GM06990 (cell line): ENCODE data around the gene CBX5.

Experiments
- DNase-seq: peaks from one replicate; pipeline ENCODE4 v3.0.0-alpha.2; 2011; ENCODE audit not compliant: insufficient read length; ENCODE audit errors: extremely low read depth
- H3K27me3 ChIP-seq: replicated peaks from 2 replicates; pipeline ENCODE4 v1.6.0; 2011; ENCODE audit warnings: low read length; ENCODE audit not compliant: control insufficient read depth, insufficient read depth
- H3K36me3 ChIP-seq: 2 replicates; pipeline ENCODE4 v1.5.1; 2011; ENCODE audit warnings: low read length; ENCODE audit not compliant: control insufficient read depth, insufficient read depth
- H3K4me3 ChIP-seq: replicated peaks from 2 replicates; pipeline ENCODE4 v1.5.1; 2011; ENCODE audit warnings: low read depth, mild to moderate bottlenecking, control low read depth, low read length
- TF ChIP-seq, protein P1 (sequence below): IDR thresholded peaks from 2 replicates; pipeline ENCODE4 v1.5.1; 2011; ENCODE audit warnings: low read length, control low read depth, mild to moderate bottlenecking, inconsistent platforms; ENCODE audit not compliant: insufficient read depth, poor library complexity, severe bottlenecking

CBX5 gene

DNA sequence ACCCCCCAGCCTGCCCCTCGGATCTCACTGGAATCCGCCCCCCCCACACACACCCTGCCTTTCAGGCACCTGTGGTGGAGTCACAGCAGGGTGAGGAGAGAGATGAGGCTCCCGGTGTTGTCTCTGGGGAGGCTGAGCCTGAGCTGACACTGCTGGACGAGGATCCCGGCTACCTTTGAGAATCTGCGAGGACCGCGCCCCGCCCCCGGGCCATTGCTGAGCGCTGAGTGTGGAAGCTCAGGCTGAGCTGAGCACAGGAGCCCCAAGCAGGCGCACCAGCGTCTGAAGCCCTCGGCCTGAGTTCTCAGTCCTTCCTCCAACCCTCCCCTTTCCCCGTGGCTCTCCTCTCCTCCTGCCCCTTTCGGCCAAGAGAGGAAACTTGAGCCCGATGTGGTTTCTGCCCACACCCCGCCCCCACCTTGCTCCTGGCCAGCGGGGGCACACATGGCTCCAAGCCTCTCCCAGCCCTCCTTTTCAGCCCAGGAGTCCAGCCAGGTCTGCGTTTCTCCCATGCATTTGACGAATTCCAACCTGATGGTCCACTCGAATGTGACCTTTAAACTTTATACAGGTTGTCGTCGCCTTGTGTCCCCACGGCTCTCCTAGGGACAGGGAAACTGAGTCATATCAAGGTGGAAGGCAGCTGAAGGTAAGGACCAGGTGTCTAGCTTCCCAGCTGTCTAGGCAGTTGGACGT is 21.0 kb upstream of the CBX5 start, which contains the start of gene NFE2:
Gene NFE2, minus strand, starts transcription at position 284 of the 696 bp plus-strand sequence. CDS start 5,767 bp downstream, outside the sequence.
- no peak within 1 kb of the TSS for H3K4me3 ChIP-seq

DNA sequence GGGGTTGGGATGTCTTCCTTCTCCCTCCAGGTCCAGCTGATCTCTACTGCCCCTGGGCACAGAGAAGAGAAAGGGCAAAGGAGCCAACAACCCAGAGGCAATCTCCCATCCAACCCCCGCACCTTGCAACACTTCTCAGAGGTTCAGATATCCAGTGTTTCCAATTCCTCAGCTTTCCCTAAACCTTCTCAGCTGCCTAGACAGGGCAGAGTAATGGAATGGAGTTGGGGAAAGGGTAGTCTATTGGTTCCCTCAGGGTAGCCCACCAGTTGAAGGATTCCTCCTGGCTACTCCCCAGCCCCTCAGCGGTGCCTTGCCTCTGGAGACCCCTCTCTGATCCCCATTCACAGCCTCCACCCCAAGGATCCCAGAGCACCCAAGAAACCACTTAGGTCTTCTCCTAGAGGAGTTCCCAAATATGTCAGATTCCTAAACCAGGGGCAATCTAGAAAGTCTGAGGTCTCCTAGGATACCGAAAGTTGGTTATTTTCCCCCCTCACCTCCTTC is 20.4 kb upstream of the CBX5 start:
- H3K4me3 ChIP-seq, result no peak overlapping the region
- no peaks in the 10 kb centered on the region for H3K36me3 ChIP-seq
- TF ChIP-seq, protein P1, sequence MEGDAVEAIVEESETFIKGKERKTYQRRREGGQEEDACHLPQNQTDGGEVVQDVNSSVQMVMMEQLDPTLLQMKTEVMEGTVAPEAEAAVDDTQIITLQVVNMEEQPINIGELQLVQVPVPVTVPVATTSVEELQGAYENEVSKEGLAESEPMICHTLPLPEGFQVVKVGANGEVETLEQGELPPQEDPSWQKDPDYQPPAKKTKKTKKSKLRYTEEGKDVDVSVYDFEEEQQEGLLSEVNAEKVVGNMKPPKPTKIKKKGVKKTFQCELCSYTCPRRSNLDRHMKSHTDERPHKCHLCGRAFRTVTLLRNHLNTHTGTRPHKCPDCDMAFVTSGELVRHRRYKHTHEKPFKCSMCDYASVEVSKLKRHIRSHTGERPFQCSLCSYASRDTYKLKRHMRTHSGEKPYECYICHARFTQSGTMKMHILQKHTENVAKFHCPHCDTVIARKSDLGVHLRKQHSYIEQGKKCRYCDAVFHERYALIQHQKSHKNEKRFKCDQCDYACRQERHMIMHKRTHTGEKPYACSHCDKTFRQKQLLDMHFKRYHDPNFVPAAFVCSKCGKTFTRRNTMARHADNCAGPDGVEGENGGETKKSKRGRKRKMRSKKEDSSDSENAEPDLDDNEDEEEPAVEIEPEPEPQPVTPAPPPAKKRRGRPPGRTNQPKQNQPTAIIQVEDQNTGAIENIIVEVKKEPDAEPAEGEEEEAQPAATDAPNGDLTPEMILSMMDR, result no peak
- no peak for DNase-seq
- peaks cover 10% of the 10 kb centered on the region for H3K27me3 ChIP-seq

More for the DNA sequence above, 21.0 kb upstream of the CBX5 start, which contains the start of gene NFE2:
- no peaks in the 10 kb centered on the region for H3K36me3 ChIP-seq
- TF ChIP-seq, protein P1, result no peak
- peaks cover 10% of the 10 kb centered on the region for H3K27me3 ChIP-seq
- no peak for DNase-seq

DNA sequence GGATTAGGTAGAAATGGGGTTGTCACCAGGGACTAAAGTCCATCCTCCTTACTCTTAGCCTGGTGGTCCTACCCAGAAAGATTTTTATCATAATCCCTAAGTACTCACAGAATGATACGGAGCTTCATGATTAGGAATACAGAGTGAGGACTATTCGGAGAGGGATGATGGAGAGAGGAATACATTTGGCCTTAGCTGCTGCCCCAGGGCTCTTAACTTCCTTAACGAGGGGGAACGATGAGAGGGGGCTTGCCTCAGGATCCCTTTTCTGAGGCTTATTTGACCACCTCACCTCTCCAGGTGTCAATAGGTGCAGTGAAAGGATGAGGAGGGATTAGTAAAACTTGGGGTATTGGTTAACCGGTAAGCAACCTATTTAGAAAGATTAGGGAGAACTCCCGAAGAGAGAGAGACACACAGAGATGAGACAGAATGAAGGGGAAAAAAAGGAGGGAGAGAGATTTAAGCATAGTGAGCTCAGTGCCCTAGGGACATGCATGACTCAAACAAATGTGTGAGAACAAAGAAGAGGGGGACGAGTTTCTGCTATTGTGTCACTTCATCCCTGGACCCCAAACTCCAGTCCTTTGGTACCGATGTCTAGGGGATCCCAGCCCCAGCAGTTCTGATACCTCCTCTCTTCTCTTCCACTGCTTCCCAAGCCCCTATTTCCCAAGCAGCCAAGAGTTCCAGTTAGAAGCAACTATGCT is 19.7 kb upstream of the CBX5 start:
- Histone ChIP-seq H3K36me3 (no peaks in the 10 kb centered on the region), H3K27me3 (peaks cover 10% of the 10 kb centered on the region), H3K4me3 (no peak overlapping the region)
- no peak for DNase-seq
- TF ChIP-seq, protein P1, result no peak

DNA sequence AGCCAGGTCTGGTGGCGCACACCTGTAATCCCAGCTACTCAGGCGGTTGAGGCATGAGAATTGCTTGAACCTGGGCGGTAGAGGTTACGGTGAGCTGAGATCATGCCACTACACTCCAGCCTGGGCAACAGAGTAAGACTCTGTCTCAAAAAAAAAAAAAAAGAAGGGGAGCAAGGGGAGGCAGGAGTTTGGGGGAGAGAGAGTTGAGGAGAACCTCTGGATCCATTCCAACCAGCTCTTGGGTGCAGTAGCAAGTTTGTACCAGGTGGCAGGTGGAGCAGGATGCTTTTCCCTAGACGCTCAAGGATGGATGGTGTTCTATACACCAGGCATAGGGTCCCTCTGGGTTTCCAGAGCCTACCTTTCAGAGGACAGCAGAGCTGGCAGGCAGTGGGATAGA is 19.0 kb upstream of the CBX5 start:
- Histone ChIP-seq H3K36me3 (no peaks in the 10 kb centered on the region), H3K27me3 (peaks cover 10% of the 10 kb centered on the region), H3K4me3 (no peak overlapping the region)
- TF ChIP-seq, protein P1, result no peak
- no peak for DNase-seq

DNA sequence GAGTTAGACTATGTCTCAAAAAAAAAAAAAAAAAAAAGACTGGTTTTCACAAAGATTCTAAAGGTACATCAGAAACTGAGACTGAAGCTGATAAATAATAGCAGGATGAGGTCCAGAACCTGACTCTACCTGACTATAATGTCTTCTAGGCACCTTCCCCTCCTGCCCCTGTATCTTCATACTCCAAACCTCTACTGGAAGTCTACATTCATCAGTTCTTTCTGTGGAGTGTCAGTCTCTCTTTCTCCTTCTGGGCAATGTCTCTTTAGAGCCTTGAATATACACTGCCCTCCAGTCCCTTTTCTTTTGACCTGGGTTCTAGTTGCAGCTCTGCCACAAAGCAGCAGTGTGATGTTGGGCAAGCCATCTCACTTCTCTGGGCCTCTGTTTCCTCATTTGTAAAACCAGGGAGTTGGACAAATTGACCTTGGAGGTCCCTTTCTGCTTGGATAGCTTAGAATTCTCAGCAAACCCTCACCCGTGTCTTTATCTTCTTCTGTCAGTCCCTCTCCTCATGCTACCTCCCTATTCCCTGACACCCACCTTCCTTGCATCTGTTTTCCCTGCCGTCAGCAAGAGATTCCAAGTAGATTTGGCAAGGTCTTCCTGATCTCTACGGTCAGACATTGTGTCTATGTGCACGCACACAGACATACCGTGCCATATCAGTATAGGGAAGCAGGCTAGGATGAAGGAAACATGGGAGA is 16.6 kb upstream of the CBX5 start:
- no peak for DNase-seq
- Histone ChIP-seq H3K27me3 (peaks cover 7% of the 10 kb centered on the region), H3K36me3 (no peaks in the 10 kb centered on the region), H3K4me3 (no peak overlapping the region)
- TF ChIP-seq, protein P1, result no peak
